Measurements from ENCODE around the gene SNAI3. TPM values are rescaled to one million over a fixed set of nuclear protein-coding genes. Genes with fewer than 3 reads are reported as not detected.

Gene SNAI3
- total and polyA plus RNA-seq, 2 of the 8 experiments (the other 6 are each of a cell fraction or from before 2014, with no cell fraction given), result 8.5 to 13.3 TPM

- no peak overlapping the region for H3K27ac ChIP-seq (ENCODE audit: low read depth, low read length)
- no peaks in the 10 kb centered on the region for H3K79me1 ChIP-seq (ENCODE audit: low read depth, low read length)
- no peak overlapping the region for H3K23ac ChIP-seq (ENCODE audit: insufficient read length)
- DNase-seq (ENCODE audit: low read depth in 1 of 2, low spot score in 2 of 2) (no peak), FAIRE-seq (no peak)
- H3K27me3 ChIP-seq (replicated peaks in 1 of 4; ENCODE audit: control insufficient read depth in 3 of 4, extremely low read depth in 1 of 4, insufficient read depth in 3 of 4, low read length in 3 of 4), result no peaks in the 10 kb centered on the region
- H2BK5ac ChIP-seq (ENCODE audit: low read depth, low read length), result no peak overlapping the region
- no peak overlapping the region for H2BK12ac ChIP-seq (ENCODE audit: low read depth, low read length)
- no peaks in the 10 kb centered on the region for H3K4me1 ChIP-seq (replicated peaks in 1 of 4; ENCODE audit: control insufficient read depth in 3 of 4, insufficient read depth in 4 of 4, low read length in 3 of 4)
- ChIA-PET POLR2A (ENCODE audit: partially characterized antibody) (interaction anchor here (0.9 to 1.4 kb wide), 2 partner anchors 10 to 14 kb away, joined by 3 to 6 read pairs; no protein-coding TSS in a partner anchor), CTCF (ENCODE audit: partially characterized antibody) (interaction anchor here (1.3 to 4.5 kb wide), 4 partner anchors 16 to 48 kb away, joined by 3 to 24 read pairs (median 6); no protein-coding TSS in a partner anchor)
- peaks cover 2 to 31% (median 14%) of the 10 kb centered on the region in 4 experiments; a peak in 6 of 8 replicates for H3K36me3 ChIP-seq (ENCODE audit: control insufficient read depth in 2 of 4, insufficient read depth in 4 of 4, low read length in 3 of 4)
- H3K4me3 ChIP-seq (ENCODE audit: extremely low read depth in 1 of 4, insufficient read depth in 2 of 4, low read depth in 3 of 4, low read length in 4 of 4), result no peak overlapping the region
- H3K9me3 ChIP-seq (ENCODE audit: insufficient read depth in 2 of 2, low read depth in 1 of 2, low read length in 1 of 2), result no peaks in the 10 kb centered on the region
- no peak overlapping the region for H2BK20ac ChIP-seq (ENCODE audit: low read length)
- H3K18ac ChIP-seq (ENCODE audit: extremely low read depth, low read length), result no peak overlapping the region
- peaks cover 0 to 15% of the 10 kb centered on the region in 2 experiments for H4K20me1 ChIP-seq (replicated peaks in 1 of 2; ENCODE audit: control insufficient read depth in 1 of 2, insufficient read depth in 2 of 2, low read length in 2 of 2)
- H3K14ac ChIP-seq (ENCODE audit: insufficient read length), result no peak overlapping the region
- no peak overlapping the region for H3K4ac ChIP-seq (replicated peaks; ENCODE audit: insufficient read length, low read depth, low read length)
- H4K8ac ChIP-seq (ENCODE audit: extremely low read depth, insufficient read depth, low read length), result no peak overlapping the region
- H3K9ac ChIP-seq (replicated peaks in 1 of 4; ENCODE audit: extremely low read depth in 1 of 4, low read depth in 3 of 4, low read length in 3 of 4), result no peak overlapping the region
- no peaks in the 10 kb centered on the region for H3K79me2 ChIP-seq (ENCODE audit: control insufficient read depth in 1 of 2, insufficient read depth in 2 of 2, low read length in 2 of 2)
- H3K23me2 ChIP-seq (ENCODE audit: low read depth, low read length), result no peaks in the 10 kb centered on the region
- H4K5ac ChIP-seq (ENCODE audit: insufficient read length, low read depth, low read length), result no peak overlapping the region
- no peak overlapping the region for H2AFZ ChIP-seq (ENCODE audit: low read length)
- no peak overlapping the region for H3K4me2 ChIP-seq (ENCODE audit: insufficient read depth in 1 of 2, low read depth in 2 of 2, low read length in 2 of 2)
- H2BK120ac ChIP-seq (replicated peaks; ENCODE audit: low read depth, low read length), result no peak overlapping the region
- no peak overlapping the region for H2AK5ac ChIP-seq (ENCODE audit: low read depth, low read length)
- no peak overlapping the region for H4K91ac ChIP-seq (replicated peaks; ENCODE audit: insufficient read length, low read length)
- no peak overlapping the region for H3K56ac ChIP-seq (replicated peaks; ENCODE audit: insufficient read length, low read depth, low read length)
- no peak overlapping the region for H2BK15ac ChIP-seq (ENCODE audit: low read length)
- WGBS, 2 experiments (ENCODE audit: extremely low coverage in 1 of 2, insufficient coverage in 1 of 2, insufficient read length in 1 of 2, insufficient replicate concordance in 2 of 2, low coverage in 1 of 2, low lambda C conversion rate in 2 of 2, missing lambda C conversion rate in 1 of 2), result 99% methylated on average over 17 of the region's 17 CpGs; no CpG with 5 or more reads in 1 of the 2 experiments
- TF ChIP-seq KDM5A (IDR thresholded peaks at IDR 0.05; ENCODE audit: low read length) (no peak), TBP (IDR thresholded peaks at IDR 0.05; ENCODE audit: low read depth, low read length) (no peak), HDAC2 (IDR thresholded peaks at IDR 0.05; ENCODE audit: borderline replicate concordance in 1 of 2, low read depth in 2 of 2, low read length in 2 of 2) (no peak), GTF2F1 (IDR thresholded peaks at IDR 0.05; ENCODE audit: borderline replicate concordance, low read depth, low read length) (no peak), ASH2L (IDR thresholded peaks at IDR 0.05; ENCODE audit: low read length) (no peak), NANOG (IDR thresholded peaks at IDR 0.05; ENCODE audit: insufficient read depth, low read depth, low read length, poor library complexity, severe bottlenecking) (no peak), SUZ12 (IDR thresholded peaks at IDR 0.05; ENCODE audit: low read length) (no peak), TAF1 (IDR thresholded peaks at IDR 0.05; ENCODE audit: low read depth, low read length) (no peak), RNF2 (IDR thresholded peaks at IDR 0.05; ENCODE audit: borderline replicate concordance, low read depth, low read length, missing control alignments, poor library complexity, severe bottlenecking) (no peak), ATF3 (IDR thresholded peaks at IDR 0.05; ENCODE audit: insufficient read depth, low read depth, low read length) (no peak)
- TF ChIP-seq, protein P1, sequence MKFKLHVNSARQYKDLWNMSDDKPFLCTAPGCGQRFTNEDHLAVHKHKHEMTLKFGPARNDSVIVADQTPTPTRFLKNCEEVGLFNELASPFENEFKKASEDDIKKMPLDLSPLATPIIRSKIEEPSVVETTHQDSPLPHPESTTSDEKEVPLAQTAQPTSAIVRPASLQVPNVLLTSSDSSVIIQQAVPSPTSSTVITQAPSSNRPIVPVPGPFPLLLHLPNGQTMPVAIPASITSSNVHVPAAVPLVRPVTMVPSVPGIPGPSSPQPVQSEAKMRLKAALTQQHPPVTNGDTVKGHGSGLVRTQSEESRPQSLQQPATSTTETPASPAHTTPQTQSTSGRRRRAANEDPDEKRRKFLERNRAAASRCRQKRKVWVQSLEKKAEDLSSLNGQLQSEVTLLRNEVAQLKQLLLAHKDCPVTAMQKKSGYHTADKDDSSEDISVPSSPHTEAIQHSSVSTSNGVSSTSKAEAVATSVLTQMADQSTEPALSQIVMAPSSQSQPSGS (IDR thresholded peaks at IDR 0.05; ENCODE audit: low read length), result no peak
Observed at GRCh38 chr16:88721236-88721635, 34.9 kb upstream of the SNAI3 start.

Data from H1 (cell line).